NCI-H345 treated with DMSO at 0.1 percent for 48 hours (cell line): ENCODE measurements around the gene NHLRC2.

Experiments used
- DNase-seq: peaks from one replicate; lab custom pipeline; 2025; ENCODE audit not compliant: unreplicated experiment; lab: John Stamatoyannopoulos, UW

NHLRC2 gene

DNA sequence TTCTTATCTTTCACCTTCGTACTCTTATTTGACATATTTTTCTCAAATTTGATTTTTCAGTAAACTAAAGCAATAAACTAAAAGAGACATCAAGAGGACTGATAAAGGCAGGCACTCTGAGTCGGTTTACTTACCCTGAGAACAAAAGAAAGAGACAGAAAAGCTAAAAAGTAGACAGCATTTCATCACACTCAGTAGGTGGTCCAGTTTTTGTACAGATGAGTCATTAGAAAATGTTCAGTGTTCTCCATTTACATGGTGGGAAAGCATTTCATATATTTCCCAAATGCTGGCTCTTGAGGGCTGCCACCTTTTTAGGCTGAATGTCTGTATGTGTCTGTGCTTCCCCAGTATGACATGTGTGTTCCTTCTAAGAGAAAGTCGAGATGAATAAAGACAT is 52.7 kb downstream of the NHLRC2 start:
- no peak for DNase-seq

DNA sequence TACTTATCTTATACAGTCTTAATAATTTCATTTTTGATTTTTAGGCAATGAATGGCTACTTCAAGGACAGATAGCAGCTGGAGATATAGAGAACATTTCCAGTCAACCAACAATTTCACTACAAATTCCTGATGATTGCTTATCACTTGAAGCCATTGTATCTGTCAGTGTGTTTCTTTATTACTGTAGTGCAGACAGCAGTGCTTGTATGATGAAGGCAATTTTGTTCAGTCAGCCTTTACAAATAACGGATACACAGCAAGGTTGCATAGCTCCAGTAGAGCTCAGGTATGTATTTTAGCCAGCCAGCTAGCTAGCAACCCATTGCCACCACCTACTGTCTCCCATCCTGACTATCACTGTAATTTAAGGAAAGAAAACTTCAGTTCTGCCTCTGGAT is 53.8 kb downstream of the NHLRC2 start:
- DNase-seq, result no peak

DNA sequence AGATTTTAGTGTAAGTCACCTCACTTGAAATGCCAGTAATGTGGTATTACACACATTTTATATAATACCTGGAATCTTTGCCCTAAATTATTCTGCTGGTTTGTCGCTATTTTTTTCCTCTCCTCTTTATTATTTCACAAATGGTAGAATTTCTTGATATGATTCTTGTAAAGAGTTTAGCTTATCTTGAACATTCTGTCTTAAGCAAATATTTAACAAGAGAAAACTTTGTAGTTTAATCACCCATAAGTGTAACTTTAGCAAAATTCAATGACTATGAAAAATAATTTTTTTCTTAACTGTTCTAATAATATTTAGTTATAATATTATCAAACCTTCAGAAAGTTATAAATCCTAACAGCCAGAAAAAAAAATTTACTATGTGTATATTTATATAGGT is 56.7 kb downstream of the NHLRC2 start:
- DNase-seq, result no peak

DNA sequence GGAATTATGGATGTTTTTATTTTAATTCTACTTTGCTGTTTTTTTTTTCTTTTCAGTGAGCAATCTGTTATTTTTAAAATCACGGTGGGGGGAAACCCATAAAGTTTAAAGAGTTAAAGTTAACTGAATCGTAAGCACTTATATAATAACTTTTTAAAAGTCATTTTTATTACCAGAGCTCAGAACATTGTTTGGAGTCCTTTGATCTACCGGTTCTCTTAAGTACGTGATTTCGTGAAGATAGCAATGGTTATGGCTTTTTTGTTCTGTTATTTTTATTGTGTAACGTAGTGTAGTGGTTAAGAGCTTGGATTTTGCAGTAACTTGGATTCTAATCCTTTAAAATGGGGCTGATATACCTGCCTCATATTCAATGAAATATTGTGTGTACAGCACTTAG is 57.4 kb downstream of the NHLRC2 start:
- DNase-seq, result no peak

DNA sequence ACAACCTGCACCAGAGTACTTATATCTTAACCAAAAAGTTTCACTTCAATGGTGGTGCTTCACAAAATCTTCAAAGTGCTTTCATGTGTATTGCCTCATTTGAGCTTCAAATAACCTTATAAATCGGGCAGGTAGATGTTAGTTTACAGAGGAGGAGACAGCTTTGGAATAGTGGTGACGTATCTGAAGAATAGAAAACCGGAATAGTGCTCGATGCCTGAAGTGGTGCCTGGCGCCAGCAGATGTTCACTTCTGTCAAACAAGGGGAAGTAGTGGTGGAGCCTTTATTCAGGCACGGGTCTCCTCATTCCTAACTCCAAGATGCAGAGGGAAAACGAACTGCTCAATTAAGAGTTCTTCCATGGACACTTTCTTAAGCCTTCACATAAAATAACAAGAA is 58.1 kb downstream of the NHLRC2 start:
- DNase-seq, result no peak

DNA sequence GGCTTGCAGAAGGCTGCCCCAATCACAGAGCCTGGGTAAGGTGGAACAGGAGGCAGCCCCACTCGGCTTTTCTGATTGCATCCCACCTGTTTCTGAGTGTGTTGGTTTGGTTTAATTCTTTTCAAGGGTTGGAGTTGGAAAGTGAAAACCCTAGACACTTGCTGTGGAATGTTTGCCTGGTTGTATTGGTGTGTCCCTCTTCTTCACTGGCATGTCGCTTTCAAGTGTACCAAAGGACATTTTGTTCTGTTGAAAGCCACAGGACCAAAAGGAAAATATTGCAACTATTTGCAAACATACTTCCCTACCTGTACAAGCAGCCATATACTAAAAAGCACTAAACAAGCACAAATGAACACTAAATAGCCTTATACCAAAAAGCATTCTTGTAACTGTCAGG is 60.5 kb downstream of the NHLRC2 start:
- DNase-seq, result no peak

DNA sequence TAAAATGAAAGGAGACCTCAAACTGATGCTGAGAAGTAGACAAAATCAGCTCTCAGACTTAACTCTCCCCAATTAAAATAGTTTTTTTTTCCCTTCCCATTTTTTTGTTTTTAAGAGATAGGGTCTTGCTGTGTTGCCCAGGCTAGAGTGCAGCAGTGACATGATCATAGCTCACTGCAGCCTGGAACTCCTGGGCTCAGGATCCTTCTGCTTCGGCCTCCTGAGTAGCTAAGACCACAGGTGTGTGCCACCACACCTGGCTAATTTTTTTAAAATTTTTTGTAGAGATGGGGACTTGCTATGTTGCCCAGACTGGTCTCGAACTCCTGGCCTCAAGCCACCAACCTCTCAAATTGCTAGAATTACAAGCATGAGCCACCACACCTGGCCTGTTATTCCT is 61.1 kb downstream of the NHLRC2 start:
- DNase-seq, result no peak

DNA sequence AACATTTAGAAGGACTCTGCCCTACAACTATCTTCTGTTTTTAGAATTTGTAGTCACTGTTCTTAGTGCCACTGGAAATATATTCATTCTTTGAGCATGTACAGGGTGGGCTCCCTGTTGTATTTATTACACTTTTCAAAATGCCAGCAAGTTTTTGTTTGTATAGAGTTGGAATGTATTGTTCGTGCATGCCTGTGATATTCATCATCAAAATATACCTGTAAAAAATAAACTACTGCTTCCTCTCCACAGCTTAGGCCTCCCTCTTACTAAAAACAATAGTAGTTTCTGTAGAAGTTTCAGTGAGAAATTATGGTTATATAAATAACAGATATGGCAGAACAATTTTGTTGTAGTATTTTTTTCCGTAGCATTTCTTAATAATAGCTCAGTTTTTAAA is 61.6 kb downstream of the NHLRC2 start:
- DNase-seq, result no peak

DNA sequence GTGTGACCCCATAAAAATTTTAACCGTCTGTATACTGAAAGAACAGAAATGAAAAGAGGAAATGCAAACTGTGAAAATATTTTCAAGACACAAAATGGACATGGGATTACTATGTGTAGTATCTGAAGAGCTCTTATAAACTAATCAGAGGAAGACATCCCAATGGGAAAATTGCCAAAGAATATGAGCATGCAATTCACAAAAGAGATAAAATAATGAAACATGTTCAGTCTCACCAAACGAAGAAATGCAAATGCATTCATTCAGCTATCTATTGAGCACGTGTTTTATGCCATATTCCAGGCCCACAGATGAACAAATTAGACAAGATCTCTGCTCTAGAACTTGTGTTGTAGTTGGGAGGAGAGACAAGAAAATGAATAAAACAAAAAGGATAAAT is 63.2 kb downstream of the NHLRC2 start:
- DNase-seq, result no peak

DNA sequence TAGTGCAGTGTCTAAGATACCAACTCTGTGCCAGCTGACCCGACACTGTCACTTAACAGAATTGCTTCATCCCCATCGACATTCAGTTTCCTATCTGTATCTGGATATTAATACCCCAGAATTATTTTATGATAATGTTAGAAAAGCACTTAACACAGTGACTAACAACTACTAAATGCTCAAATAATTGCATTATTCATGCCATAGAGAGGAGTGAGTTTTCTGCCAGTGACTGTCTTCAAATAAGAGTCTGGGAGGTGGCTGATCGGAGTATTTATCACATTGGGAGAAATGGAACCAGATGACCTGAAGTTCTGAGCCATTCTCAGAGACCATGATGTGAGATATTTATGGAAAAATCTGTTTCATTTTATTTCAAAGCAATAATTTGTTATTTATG is 65.7 kb downstream of the NHLRC2 start:
- no peak for DNase-seq

DNA sequence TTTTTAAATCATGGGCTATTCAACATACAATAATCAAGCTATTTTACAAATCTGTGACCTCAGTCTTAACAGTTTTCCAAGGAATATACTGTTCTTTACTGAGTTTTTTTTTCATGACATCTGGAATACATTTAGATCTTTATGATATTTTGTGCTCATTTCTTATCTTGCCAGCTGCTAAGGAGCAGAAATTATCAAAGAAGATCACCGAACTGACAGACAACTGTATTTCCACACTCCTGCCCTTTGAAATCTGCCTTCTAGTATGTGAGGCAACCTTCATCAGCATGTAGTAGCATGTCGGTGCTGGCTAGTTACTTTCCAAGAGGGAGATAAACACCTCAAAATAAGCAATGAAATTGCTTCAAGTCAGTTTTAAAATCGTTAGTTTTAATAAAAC is 66.4 kb downstream of the NHLRC2 start:
- DNase-seq, result no peak

DNA sequence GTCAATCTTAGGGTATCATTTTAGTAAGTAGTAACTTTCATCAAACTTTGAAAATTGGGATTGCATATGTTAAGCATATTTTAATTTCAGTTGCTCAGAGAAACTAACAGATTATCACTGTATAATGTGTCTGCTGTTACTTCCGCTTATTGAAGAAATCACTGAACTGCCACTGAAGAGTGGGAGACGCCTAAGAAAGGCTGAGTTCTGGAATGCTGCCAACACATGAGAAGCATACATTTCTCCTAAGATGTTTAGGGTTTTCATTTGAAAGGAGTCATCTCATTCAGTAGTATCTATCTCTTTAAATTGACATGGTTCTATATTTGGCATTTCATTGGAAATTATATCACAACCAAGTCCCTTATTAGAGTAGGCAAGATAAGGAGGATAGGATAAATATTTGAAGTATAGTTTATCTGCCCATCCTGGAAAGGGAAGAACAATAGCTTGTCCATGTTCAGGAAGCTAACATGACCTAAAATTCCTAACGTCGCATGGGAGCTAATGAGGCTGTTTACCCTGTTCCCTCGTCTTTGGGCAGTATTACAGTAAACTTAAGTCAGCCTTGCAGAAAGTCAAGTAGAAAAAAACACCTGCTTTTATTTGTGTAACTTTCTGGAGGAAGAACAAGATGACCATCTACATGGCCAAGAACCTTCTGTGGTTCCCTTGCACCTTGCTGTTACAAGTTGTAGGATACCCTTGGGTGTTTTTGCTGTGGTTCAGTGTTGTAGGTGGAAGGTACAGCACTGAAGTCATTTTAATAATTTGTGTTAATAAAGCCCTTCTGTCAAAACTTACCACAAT is 67.3 kb downstream of the NHLRC2 start:
- DNase-seq, result no peak

DNA sequence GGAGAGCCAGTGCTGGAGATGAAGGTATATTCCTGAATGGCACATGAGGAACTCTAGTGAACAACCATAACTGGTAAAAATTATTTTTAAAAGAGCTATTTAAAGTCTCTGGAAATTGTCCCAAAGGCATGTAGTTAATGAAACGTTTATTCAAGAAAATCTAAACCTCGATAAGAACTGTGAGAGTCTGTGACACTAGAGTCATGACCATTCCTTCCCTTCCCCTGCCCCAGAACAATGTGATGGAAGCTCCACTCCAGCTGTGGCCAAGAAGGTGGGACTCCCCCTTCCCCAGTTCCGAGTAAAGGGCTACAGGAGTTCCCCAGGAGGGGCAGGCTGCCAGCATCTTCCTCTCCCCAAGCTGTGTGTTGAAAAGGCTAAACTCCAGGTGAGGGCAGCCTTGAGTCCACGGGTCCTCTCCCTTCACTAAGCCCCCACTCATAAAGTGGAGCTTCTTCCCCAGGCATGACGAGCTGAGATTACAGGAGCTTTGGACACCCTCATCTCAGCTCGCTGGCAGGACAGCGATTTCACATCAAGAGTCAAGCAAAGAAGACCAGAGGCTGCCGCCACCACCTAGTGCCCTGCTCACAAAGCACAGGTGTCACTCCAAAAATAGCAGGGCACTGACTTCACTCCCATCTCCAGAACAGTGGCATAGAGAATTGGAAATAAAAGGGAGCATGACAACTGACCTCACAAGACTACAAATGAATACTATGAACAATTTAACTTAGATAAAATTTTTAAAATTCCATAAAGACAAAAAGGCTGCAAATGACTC is 68.5 kb downstream of the NHLRC2 start:
- no peak for DNase-seq

DNA sequence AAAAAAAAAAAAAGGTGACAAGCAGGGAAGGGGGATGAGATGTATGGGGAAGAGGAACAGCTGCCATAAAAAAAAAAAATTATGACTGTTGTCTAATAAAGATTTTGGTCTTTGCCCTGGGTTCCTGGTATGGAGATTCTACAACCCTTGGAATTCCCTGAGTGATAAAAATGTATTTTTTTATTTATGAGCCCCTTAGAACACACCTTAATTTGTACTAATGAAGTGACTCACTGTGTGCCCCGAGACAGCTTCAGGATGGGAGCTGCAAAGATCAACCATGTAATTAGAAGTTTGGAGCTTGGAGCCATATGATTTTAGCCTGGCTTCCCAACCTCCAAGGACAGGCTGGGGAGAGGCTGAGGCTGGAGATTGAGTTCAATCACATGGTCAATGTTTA is 69.7 kb downstream of the NHLRC2 start:
- no peak for DNase-seq

DNA sequence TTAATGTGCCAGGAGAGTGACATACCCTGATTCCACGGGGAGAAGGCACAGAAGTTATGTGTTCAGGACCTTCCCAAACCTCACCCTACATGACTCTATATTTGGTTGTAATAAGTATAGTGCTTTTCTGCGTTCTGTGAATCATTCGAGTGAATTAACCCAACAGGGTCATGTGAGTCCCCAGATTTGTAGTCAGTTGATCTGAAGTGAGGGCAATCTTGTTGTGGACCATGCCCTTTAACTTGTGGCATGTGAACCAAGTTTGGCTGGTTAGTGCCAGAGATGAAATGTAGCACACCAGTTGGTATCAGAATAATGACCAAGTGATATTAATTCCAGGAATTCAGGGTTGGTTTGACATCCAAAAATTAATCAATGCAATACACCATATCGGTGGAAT is 70.2 kb downstream of the NHLRC2 start:
- no peak for DNase-seq

DNA sequence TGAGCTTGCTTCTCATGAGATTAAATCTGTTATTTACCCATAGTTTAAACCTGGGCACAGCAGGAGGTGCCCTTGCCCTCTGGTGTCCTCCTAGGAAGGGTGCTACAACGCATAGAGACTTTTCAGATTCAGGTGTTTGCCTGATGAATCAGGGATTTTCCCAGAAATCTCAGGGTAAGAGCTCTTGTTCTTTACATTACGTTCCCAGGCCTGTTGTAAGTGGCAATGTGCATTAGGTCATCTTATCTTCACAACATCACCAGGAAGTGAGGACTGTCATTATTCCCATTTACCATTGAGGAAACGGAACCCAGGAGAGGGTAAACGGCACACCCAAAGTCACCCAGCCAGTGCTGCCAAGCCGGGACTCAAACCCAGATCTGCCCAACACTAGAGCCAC is 73.0 kb downstream of the NHLRC2 start:
- no peak for DNase-seq

DNA sequence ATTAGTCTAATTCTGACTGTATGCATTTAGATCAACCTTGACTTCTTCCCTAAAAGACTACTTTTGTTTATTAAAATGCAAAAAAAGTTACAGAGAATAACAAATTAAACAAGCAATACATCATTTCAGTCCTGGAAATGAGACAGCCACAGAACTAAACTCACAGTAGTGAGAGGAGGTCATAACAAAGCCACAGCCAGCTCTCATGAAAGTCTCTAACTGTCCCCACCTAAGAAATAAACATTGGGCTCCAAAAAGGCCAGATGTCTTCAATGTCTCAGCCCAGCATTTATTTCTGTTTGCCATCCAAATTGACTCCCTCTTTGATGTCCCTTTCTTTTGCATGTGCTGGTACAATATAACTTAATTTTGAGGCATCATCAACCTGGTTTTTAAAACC is 74.4 kb downstream of the NHLRC2 start:
- no peak for DNase-seq

DNA sequence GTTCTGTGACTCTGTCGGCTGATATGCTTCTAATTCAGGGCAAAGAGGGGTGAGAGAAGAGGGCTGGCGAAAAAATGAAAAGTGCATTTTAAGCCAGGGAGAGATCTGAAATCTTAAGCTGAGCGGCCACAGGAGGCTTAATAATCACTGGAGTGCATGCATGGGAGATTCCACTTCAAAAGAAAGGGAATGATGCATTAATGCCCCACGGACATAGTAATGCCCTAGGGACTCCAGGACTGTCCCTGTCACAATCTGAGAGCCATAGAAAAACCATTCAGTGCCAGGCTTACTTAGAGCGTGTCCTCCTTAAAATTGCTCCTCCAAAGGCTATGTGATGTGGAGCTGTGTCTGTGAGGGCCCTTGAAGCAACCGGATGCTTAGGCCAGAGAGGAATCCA is 75.1 kb downstream of the NHLRC2 start:
- no peak for DNase-seq

DNA sequence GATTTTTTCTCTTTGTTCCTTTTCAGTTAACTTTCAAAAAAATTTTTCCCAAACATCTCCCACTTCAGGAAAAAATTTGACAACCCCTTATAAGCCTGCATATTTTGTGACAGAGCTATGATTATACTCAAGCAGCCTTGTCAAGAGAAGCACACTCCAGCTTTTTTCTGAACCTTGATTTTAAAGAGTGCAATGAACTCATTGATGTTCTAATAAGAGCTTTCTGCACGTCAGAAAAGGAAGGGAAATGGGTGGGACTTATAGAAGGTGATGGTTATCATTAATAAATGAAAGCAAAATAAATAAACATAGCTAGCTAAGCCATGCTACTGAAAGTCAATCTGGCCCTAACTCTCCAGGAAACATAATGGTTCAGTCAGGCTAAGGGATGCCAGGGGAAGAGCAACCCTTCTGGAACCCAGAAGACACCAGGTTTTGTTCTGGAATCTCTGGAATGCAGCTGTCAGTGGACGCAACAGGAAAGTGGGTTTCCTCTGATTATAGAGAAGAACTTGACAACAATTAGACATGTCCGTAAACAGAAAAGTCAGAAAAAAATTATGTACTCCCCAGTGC is 76.1 kb downstream of the NHLRC2 start:
- DNase-seq, result no peak

DNA sequence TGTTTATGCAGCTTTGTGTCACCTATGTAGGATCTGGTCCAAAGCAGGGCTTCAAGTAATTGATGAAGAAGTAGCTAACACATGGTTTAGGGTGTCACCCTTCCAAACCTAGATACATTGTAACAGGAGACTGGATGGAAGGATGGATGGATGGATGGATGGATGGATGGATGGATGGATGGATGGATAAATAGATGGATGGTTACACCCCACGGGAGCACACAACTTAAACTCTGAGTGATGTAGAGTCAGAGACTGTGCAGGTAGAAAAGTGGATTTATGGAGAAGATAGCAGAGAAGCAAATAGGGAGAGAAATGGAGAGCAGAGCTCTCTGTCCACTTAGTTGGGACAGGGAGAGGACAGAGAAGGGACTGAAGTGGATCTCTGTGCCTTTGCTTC is 78.4 kb downstream of the NHLRC2 start:
- no peak for DNase-seq

DNA sequence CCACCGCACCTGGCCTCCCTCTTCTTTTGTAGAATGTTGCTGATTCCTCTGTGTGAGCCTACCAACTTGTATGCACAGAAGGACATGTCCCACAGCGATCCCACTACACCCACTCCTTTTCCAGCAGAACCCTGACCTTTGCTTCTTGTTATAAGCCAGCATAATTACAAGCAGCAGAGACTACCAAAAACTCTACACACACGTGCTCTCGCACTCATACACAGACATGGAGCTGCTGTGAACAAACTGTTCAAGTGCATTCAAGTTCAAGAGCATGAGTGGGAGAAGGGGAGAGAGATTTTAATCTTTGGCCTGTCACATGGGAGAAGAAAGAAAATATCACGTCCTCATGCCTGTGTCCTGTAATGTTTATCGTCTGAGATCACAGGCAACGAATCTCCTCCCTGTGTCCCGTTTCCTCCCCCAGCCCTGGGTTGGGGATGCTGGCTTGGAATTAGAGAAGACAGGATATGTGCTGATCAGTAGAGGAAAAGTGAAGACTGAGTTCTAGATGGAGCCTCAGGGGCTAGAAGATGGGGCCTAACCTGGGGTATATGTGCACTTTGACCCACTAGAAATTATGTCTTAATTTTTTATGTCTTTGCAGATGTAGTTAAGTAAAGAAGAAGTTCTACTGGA is 79.6 kb downstream of the NHLRC2 start:
- no peak for DNase-seq

DNA sequence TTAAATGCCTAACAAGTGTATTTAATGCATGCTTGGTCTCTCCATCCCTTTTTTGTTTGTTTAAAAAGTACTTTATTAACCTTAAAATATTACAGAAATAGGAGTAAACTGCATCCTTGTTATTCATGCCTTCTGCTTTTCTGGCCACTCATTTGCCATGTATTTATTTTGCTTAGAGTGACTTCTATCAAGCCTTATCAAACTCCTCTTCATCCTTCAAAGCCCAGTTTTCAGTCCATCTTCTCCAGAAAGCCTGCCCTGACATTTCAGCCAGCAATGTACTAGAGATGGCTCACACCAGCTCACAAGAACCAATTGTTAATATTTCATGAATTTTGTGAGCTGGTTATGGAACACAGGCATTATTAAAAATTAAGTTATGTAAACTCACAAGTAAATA is 82.8 kb downstream of the NHLRC2 start:
- no peak for DNase-seq
